ENCODE data around the gene TSPAN14.

GRCh38 chr10:80555415-80555814, 101.3 kb downstream of the TSPAN14 start:
- no peak for TF ChIP-seq CTCF (IDR thresholded peaks at IDR 0.05; ENCODE audit: low read length)
- TF ChIP-seq EZH2 (optimal IDR thresholded peaks at IDR 0.05; ENCODE audit: low read depth, low read length) = no peak

Data from MM.1S (cell line).